A673 (cell line): ENCODE measurements around the gene INTS6.

Experiments used
- CTCF ChIP-seq: fragments of 300-800, 200-600 bp; sonication (generic); conservative IDR thresholded peaks from 2 replicates; pipeline ENCODE4 v1.5.1; 2017; ENCODE audit warnings: low read depth, mild to moderate bottlenecking, antibody characterized with exemption, low read length, moderate library complexity, mixed read lengths
- EZH2 ChIP-seq: fragments of 200-600 bp; sonication (generic); IDR thresholded peaks from 2 replicates; pipeline ENCODE4 v1.6.1; 2017; ENCODE audit warnings: borderline replicate concordance, low read depth, mild to moderate bottlenecking, mixed read lengths, antibody characterized with exemption, low read length; ENCODE audit not compliant: poor library complexity, severe bottlenecking

- no peak for TF ChIP-seq CTCF
- no peak for TF ChIP-seq EZH2
Measured at GRCh38 chr13:51501096-51501495, 48.3 kb upstream of the INTS6 start.
